ENCODE measurements around the gene SERPINB4. TPM values are rescaled to one million over a fixed set of nuclear protein-coding genes. Genes with fewer than 3 reads are reported as not detected.
A peak's percentile ranks its signal among the peaks of the same experiment; 100 is the strongest.

The SERPINB4 gene
- total RNA-seq, 1 experiment from 2014 or later, result not detected

DNA sequence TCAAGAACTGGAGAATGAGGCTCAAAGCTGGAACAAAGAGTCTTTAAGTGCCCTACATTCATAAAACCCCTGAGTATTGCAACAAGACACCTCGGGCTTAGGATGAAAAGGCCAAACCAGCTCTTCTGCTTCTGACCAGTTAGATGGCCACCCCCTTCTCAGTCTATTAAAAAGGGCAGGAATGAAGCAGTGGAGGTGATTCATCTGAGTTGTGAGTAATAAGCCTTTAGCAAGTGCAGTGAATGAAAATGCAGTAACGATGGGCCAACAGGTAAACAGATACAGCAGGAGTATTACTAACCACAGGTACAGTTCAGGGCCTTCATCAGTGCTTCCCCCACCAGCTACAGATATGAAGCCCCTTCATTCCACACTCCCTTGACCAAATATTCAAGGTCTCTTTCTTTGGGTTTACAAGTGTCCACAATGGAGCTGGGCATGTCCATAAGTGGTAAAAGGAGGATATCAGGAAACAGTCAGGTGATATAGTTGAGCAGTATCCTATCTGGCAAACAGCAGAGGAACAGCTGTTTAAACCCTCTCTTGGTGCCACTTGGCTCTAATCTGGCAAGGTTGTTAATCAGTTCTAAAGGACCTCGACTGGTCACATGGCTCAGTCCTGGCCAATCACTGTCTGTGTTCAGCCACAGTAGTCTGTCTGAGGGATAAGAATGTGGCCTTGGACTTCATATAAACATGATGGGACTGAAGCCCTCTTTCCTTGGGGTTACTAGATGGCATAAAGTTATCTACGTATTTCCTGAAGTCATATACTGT lies 39.1 kb downstream of the SERPINB4 start:
- Mint-ChIP-seq H3K36me3 (ENCODE audit: insufficient read depth, unreplicated experiment) (no peaks in the 10 kb centered on the region), H3K27ac (ENCODE audit: low read depth, unreplicated experiment) (peak overlapping the region; percentile 6), H3K4me1 (ENCODE audit: insufficient read depth, unreplicated experiment) (peaks cover 18% of the 10 kb centered on the region), H3K4me3 (ENCODE audit: unreplicated experiment) (no peak overlapping the region), H3K9me3 (ENCODE audit: unreplicated experiment) (no peaks in the 10 kb centered on the region), H3K27me3 (ENCODE audit: insufficient read depth, unreplicated experiment) (no peaks in the 10 kb centered on the region)
- peak; percentile 88 for DNase-seq (ENCODE audit: unreplicated experiment)
- BruUV-seq (replicated peaks), result no TSS peak
- intact Hi-C loops (cut with micrococcal nuclease), result no loop called here
- TF ChIP-seq, protein P1, sequence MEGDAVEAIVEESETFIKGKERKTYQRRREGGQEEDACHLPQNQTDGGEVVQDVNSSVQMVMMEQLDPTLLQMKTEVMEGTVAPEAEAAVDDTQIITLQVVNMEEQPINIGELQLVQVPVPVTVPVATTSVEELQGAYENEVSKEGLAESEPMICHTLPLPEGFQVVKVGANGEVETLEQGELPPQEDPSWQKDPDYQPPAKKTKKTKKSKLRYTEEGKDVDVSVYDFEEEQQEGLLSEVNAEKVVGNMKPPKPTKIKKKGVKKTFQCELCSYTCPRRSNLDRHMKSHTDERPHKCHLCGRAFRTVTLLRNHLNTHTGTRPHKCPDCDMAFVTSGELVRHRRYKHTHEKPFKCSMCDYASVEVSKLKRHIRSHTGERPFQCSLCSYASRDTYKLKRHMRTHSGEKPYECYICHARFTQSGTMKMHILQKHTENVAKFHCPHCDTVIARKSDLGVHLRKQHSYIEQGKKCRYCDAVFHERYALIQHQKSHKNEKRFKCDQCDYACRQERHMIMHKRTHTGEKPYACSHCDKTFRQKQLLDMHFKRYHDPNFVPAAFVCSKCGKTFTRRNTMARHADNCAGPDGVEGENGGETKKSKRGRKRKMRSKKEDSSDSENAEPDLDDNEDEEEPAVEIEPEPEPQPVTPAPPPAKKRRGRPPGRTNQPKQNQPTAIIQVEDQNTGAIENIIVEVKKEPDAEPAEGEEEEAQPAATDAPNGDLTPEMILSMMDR (IDR thresholded peaks at IDR 0.05; ENCODE audit: unreplicated experiment), result no peak
- CTCF ChIA-PET, result interaction anchor here (1.2 to 2.7 kb wide), 6 partner anchors 18 to 238 kb away, joined by 4 to 11 read pairs (median 5); partner anchors contain the start of gene SERPINB13
- POLR2A ChIA-PET, result interaction anchor here (0.7 to 4.7 kb wide), 13 partner anchors 10 to 128 kb away, joined by 3 to 45 read pairs (median 6); partner anchors contain the start of genes SERPINB13 and SERPINB5

DNA sequence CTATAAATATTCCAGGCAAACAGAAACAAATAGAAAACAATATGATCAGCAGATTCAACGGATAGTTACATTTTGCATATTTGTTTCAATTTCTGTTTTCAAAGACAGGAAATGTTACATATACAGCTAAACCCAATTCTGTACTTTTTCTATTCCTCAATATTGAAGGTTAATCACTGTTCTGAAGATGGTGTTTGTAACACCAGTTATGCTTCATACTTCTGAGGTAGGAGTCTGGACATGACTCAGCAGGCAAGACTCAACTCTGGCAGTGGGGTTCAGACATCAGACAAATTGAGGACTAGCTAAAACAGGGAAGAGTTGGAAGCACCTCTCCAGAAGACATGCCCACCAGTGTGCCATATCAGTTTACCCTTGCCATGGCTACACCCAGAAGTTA lies 40.3 kb downstream of the SERPINB4 start:
- CTCF ChIA-PET, result interaction anchor here (0.7 to 2.7 kb wide), 7 partner anchors 8 to 92 kb away, joined by 3 to 11 read pairs (median 4); partner anchors contain the start of gene SERPINB13
- no peaks in the 10 kb centered on the region for H3K27me3 Mint-ChIP-seq (ENCODE audit: insufficient read depth, unreplicated experiment)
- H3K4me3 Mint-ChIP-seq (ENCODE audit: unreplicated experiment), result no peak overlapping the region
- H3K4me1 Mint-ChIP-seq (ENCODE audit: insufficient read depth, unreplicated experiment), result peaks cover 18% of the 10 kb centered on the region
- BruUV-seq (replicated peaks), result no TSS peak
- intact Hi-C loops (cut with micrococcal nuclease), result no loop called here
- H3K9me3 Mint-ChIP-seq (ENCODE audit: unreplicated experiment), result no peaks in the 10 kb centered on the region
- H3K36me3 Mint-ChIP-seq (ENCODE audit: insufficient read depth, unreplicated experiment), result no peaks in the 10 kb centered on the region
- peak overlapping the region; percentile 6 for H3K27ac Mint-ChIP-seq (ENCODE audit: low read depth, unreplicated experiment)
- POLR2A ChIA-PET, result interaction anchor here (0.7 to 4.7 kb wide), 14 partner anchors 9 to 367 kb away, joined by 3 to 45 read pairs (median 6); partner anchors contain the start of genes SERPINB13 and SERPINB5
- TF ChIP-seq, protein P1 (IDR thresholded peaks at IDR 0.05; ENCODE audit: unreplicated experiment), result no peak
- peak; percentile 55 for DNase-seq (ENCODE audit: unreplicated experiment)

GRCh38 chr18:63603355-63603754 lies 40.7 kb downstream of the SERPINB4 start:
- BruUV-seq (replicated peaks), result no TSS peak
- ChIA-PET POLR2A (interaction anchor here (0.7 to 4.7 kb wide), 8 partner anchors 8 to 138 kb away, joined by 3 to 45 read pairs (median 6); partner anchors contain the start of genes SERPINB13 and SERPINB5), CTCF (interaction anchor here (0.7 to 2.7 kb wide), 6 partner anchors 8 to 92 kb away, joined by 3 to 11 read pairs (median 4); partner anchors contain the start of gene SERPINB13)
- DNase-seq (ENCODE audit: unreplicated experiment), result no peak
- no peaks in the 10 kb centered on the region for H3K36me3 Mint-ChIP-seq (ENCODE audit: insufficient read depth, unreplicated experiment)
- H3K4me3 Mint-ChIP-seq (ENCODE audit: unreplicated experiment), result no peak overlapping the region
- H3K27me3 Mint-ChIP-seq (ENCODE audit: insufficient read depth, unreplicated experiment), result no peaks in the 10 kb centered on the region
- H3K27ac Mint-ChIP-seq (ENCODE audit: low read depth, unreplicated experiment), result no peak overlapping the region
- H3K4me1 Mint-ChIP-seq (ENCODE audit: insufficient read depth, unreplicated experiment), result peaks cover 18% of the 10 kb centered on the region
- H3K9me3 Mint-ChIP-seq (ENCODE audit: unreplicated experiment), result no peaks in the 10 kb centered on the region
- intact Hi-C loops (cut with micrococcal nuclease), result no loop called here
- TF ChIP-seq, protein P1 (IDR thresholded peaks at IDR 0.05; ENCODE audit: unreplicated experiment), result no peak

DNA sequence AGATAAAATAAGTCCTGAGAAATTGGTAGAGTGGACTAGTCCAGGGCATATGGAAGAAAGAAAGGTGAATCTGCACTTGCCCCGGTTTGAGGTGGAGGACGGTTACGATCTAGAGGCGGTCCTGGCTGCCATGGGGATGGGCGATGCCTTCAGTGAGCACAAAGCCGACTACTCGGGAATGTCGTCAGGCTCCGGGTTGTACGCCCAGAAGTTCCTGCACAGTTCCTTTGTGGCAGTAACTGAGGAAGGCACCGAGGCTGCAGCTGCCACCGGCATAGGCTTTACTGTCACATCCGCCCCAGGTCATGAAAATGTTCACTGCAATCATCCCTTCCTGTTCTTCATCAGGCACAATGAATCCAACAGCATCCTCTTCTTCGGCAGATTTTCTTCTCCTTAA lies 47.1 kb downstream of the SERPINB4 start:
- Mint-ChIP-seq H3K4me3 (ENCODE audit: unreplicated experiment) (no peak overlapping the region), H3K27ac (ENCODE audit: low read depth, unreplicated experiment) (no peak overlapping the region), H3K27me3 (ENCODE audit: insufficient read depth, unreplicated experiment) (no peaks in the 10 kb centered on the region), H3K4me1 (ENCODE audit: insufficient read depth, unreplicated experiment) (no peaks in the 10 kb centered on the region), H3K36me3 (ENCODE audit: insufficient read depth, unreplicated experiment) (no peaks in the 10 kb centered on the region), H3K9me3 (ENCODE audit: unreplicated experiment) (no peaks in the 10 kb centered on the region)
- no peak for DNase-seq (ENCODE audit: unreplicated experiment)
- intact Hi-C loops (cut with micrococcal nuclease), result no loop called here
- POLR2A ChIA-PET, result interaction anchor here (1.2 kb wide), 1 partner anchor 10 kb away, joined by 4 read pairs; the partner anchor contains the start of gene SERPINB13
- CTCF ChIA-PET, result no interaction called here
- TF ChIP-seq, protein P1 (IDR thresholded peaks at IDR 0.05; ENCODE audit: unreplicated experiment), result no peak
- no TSS peak for BruUV-seq (replicated peaks)
